ENCODE data around the gene LRRC25.

The LRRC25 gene

DNA sequence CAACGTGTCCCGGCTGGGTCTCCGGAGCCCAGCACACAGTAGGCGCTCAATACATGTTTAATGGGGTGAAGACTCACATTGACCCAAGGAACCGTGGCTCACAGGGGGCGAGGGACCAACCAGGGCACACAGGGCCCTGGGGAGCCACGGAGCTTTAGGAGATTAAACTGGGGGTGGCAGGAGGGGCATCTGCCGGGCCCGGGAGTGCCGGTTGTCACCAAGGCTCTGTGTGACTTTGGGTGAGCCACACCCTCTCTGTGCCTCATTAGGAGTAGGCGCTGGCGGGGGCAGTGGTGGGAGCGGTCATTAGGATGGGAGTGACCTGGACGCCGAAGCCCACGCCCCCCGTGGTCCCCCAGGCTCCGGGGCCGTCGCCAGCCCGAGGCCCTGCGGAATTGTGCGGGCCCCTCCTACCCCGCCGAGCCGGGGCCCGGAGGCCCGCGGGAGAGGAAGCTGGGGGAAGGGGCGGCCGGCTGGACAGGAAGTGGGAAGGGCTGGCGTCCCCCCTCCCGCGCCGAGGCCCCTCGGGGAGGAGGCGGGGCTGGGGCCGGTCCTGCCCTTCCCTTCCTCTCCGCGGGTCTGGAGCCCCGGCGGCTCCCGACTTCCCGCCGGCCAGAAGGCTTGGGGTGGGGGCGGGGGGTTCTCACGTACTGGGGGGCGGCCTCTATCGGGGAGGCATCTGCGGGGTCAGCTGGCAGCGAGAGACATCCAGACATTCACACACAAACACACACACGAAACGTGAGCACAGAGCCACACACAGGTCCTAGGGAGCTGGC lies 20.0 kb upstream of the LRRC25 start (continued):
- 0 out of 2 replicates have a peak, but pooled peaks have one; percentile 28 for TF ChIP-seq ZNF660 (tag by site-specific recombination; IDR thresholded peaks at IDR 0.05)
- TF ChIP-seq, protein P1, sequence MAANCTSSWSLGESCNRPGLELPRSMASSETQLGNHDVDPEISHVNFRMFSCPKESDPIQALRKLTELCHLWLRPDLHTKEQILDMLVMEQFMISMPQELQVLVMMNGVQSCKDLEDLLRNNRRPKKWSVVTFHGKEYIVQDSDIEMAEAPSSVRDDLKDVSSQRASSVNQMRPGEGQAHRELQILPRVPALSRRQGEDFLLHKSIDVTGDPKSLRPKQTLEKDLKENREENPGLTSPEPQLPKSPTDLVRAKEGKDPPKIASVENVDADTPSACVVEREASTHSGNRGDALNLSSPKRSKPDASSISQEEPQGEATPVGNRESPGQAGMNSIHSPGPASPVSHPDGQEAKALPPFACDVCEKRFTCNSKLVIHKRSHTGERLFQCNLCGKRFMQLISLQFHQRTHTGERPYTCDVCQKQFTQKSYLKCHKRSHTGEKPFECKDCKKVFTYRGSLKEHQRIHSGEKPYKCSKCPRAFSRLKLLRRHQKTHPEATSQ (tag by site-specific recombination; IDR thresholded peaks at IDR 0.05): peak; percentile 43; the same call in 1 of the 2 replicates
- peak; percentile 41; the same call in 1 of the 2 replicates for TF ChIP-seq ZNF623 (tag by site-specific recombination; IDR thresholded peaks at IDR 0.05)
- peak; percentile 100 for TF ChIP-seq ZNF792 (tag by site-specific recombination; IDR thresholded peaks at IDR 0.05)
- TF ChIP-seq, protein P2, sequence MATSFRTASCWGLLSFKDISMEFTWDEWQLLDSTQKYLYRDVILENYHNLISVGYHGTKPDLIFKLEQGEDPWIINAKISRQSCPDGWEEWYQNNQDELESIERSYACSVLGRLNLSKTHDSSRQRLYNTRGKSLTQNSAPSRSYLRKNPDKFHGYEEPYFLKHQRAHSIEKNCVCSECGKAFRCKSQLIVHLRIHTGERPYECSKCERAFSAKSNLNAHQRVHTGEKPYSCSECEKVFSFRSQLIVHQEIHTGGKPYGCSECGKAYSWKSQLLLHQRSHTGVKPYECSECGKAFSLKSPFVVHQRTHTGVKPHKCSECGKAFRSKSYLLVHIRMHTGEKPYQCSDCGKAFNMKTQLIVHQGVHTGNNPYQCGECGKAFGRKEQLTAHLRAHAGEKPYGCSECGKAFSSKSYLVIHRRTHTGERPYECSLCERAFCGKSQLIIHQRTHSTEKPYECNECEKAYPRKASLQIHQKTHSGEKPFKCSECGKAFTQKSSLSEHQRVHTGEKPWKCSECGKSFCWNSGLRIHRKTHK (tag by site-specific recombination; IDR thresholded peaks at IDR 0.05): no peak
- TF ChIP-seq ZNF549 (tag by site-specific recombination; IDR thresholded peaks at IDR 0.05): no peak
- no peak for TF ChIP-seq ZBTB48 (tag by site-specific recombination; IDR thresholded peaks at IDR 0.05)
- TF ChIP-seq ZNF621 (tag by site-specific recombination; IDR thresholded peaks at IDR 0.05): no peak
- TF ChIP-seq ZSCAN30 (tag by site-specific recombination; IDR thresholded peaks at IDR 0.05): peak; percentile 83
- no peak for TF ChIP-seq ZNF274 (IDR thresholded peaks at IDR 0.05; ENCODE audit: low read length)
- TF ChIP-seq ZNF274 (tag by site-specific recombination; IDR thresholded peaks at IDR 0.05; ENCODE audit: borderline replicate concordance): no peak
- TF ChIP-seq, protein P3, sequence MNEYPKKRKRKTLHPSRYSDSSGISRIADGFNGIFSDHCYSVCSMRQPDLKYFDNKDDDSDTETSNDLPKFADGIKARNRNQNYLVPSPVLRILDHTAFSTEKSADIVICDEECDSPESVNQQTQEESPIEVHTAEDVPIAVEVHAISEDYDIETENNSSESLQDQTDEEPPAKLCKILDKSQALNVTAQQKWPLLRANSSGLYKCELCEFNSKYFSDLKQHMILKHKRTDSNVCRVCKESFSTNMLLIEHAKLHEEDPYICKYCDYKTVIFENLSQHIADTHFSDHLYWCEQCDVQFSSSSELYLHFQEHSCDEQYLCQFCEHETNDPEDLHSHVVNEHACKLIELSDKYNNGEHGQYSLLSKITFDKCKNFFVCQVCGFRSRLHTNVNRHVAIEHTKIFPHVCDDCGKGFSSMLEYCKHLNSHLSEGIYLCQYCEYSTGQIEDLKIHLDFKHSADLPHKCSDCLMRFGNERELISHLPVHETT (tag by site-specific recombination; IDR thresholded peaks at IDR 0.05): 0 out of 2 replicates have a peak, but pooled peaks have one; percentile 25
- TF ChIP-seq, protein P4, sequence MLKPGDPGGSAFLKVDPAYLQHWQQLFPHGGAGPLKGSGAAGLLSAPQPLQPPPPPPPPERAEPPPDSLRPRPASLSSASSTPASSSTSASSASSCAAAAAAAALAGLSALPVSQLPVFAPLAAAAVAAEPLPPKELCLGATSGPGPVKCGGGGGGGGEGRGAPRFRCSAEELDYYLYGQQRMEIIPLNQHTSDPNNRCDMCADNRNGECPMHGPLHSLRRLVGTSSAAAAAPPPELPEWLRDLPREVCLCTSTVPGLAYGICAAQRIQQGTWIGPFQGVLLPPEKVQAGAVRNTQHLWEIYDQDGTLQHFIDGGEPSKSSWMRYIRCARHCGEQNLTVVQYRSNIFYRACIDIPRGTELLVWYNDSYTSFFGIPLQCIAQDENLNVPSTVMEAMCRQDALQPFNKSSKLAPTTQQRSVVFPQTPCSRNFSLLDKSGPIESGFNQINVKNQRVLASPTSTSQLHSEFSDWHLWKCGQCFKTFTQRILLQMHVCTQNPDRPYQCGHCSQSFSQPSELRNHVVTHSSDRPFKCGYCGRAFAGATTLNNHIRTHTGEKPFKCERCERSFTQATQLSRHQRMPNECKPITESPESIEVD (tag by site-specific recombination; IDR thresholded peaks at IDR 0.05): no peak
- TF ChIP-seq ZBTB8A (tag by site-specific recombination; IDR thresholded peaks at IDR 0.05): peak; percentile 24
- TF ChIP-seq SCRT1 (tag by site-specific recombination; IDR thresholded peaks at IDR 0.05; ENCODE audit: borderline replicate concordance): no peak
- no peak for TF ChIP-seq ZNF473 (tag by site-specific recombination; IDR thresholded peaks at IDR 0.05)
- no peak for TF ChIP-seq ZNF654 (tag by site-specific recombination; IDR thresholded peaks at IDR 0.05; ENCODE audit: low read depth)
- no peak for TF ChIP-seq ZNF521 (tag by site-specific recombination; IDR thresholded peaks at IDR 0.05)
- TF ChIP-seq, protein P5, sequence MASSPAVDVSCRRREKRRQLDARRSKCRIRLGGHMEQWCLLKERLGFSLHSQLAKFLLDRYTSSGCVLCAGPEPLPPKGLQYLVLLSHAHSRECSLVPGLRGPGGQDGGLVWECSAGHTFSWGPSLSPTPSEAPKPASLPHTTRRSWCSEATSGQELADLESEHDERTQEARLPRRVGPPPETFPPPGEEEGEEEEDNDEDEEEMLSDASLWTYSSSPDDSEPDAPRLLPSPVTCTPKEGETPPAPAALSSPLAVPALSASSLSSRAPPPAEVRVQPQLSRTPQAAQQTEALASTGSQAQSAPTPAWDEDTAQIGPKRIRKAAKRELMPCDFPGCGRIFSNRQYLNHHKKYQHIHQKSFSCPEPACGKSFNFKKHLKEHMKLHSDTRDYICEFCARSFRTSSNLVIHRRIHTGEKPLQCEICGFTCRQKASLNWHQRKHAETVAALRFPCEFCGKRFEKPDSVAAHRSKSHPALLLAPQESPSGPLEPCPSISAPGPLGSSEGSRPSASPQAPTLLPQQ (tag by site-specific recombination; IDR thresholded peaks at IDR 0.05): peak; percentile 86
- no peak for TF ChIP-seq ZNF664 (tag by site-specific recombination; IDR thresholded peaks at IDR 0.05)
- TF ChIP-seq ZNF76 (tag by site-specific recombination; IDR thresholded peaks at IDR 0.05; ENCODE audit: borderline replicate concordance, low read depth): peak; percentile 11; the same call in 1 of the 2 replicates
- TF ChIP-seq ZBTB7A (tag by site-specific recombination; IDR thresholded peaks at IDR 0.05; ENCODE audit: low read depth): 0 out of 2 replicates have a peak, but pooled peaks have one; percentile 38
- TF ChIP-seq ZNF830 (tag by site-specific recombination; IDR thresholded peaks at IDR 0.05; ENCODE audit: low read depth): no peak
- no peak for TF ChIP-seq ZNF510 (tag by site-specific recombination; IDR thresholded peaks at IDR 0.05; ENCODE audit: insufficient replicate concordance)
- TF ChIP-seq ZNF24 (tag by site-specific recombination; IDR thresholded peaks at IDR 0.05): peak; percentile 55
- TF ChIP-seq HOXA7 (CRISPR knock-in tag; IDR thresholded peaks at IDR 0.05; ENCODE audit: borderline replicate concordance): no peak
- TF ChIP-seq ZNF114 (tag by site-specific recombination; IDR thresholded peaks at IDR 0.05): no peak
- TF ChIP-seq YY1 (tag by site-specific recombination; IDR thresholded peaks at IDR 0.05): no peak
- no peak for TF ChIP-seq ZNF19 (tag by site-specific recombination; IDR thresholded peaks at IDR 0.05; ENCODE audit: low read depth)
- peak; percentile 67; the same call in 1 of the 2 replicates for TF ChIP-seq ZSCAN23 (tag by site-specific recombination; IDR thresholded peaks at IDR 0.05)
- TF ChIP-seq IKZF3 (tag by site-specific recombination; IDR thresholded peaks at IDR 0.05): peak; percentile 92
- TF ChIP-seq ZNF555 (tag by site-specific recombination; conservative IDR thresholded peaks at IDR 0.05): no peak
- TF ChIP-seq SP3 (tag by site-specific recombination; IDR thresholded peaks at IDR 0.05): peak; percentile 84
- no peak for TF ChIP-seq ZFP3 (tag by site-specific recombination; IDR thresholded peaks at IDR 0.05; ENCODE audit: low read depth)

All from HEK293 (cell line).